Measurements from ENCODE around the gene PPP1R14B. TPM values are rescaled to one million over a fixed set of nuclear protein-coding genes. Genes with fewer than 3 reads are reported as not detected.

The PPP1R14B gene
- total RNA-seq, result 155 and 170 TPM in 2 replicates

GRCh38 chr11:64246871-64247728 lies at the start of gene PPP1R14B:
TSS of gene PPP1R14B (minus strand) at chr11:64246943. CDS start at chr11:64246673, 270 bp downstream.

GRCh38 chr11:64291262-64291751 lies 44.6 kb upstream of the PPP1R14B start, which contains the start of gene KCNK4:
TSS of gene KCNK4 (plus strand) at chr11:64291302. CDS start at chr11:64293019, 1,717 bp downstream.

GRCh38 chr11:64284962-64285884 lies 38.5 kb upstream of the PPP1R14B start, which contains the start of gene GPR137:
TSS of gene GPR137 (plus strand) at chr11:64285848. CDS start at chr11:64286525, 677 bp downstream.

GRCh38 chr11:64284048-64284961 lies 37.6 kb upstream of the PPP1R14B start, which contains the start of gene BAD:
TSS of gene BAD (minus strand) at chr11:64284665. CDS start at chr11:64284368, 297 bp downstream.

GRCh38 chr11:64251016-64251752 lies 4.4 kb upstream of the PPP1R14B start, which contains the start of gene PLCB3:
TSS of gene PLCB3 (plus strand) at chr11:64251530. CDS start at chr11:64251650, 120 bp downstream.

GRCh38 chr11:64240435-64241240 lies 6.1 kb downstream of the PPP1R14B start, which contains the start of gene FKBP2:
TSS of gene FKBP2 (plus strand) at chr11:64241095. CDS start at chr11:64242388, 1,293 bp downstream.

GRCh38 chr11:64233913-64234586 lies 12.7 kb downstream of the PPP1R14B start, which contains the start of gene VEGFB:
TSS of gene VEGFB (plus strand) at chr11:64234584. CDS start at chr11:64234834, 250 bp downstream.

GRCh38 chr11:64230171-64230984 lies 16.4 kb downstream of the PPP1R14B start, which contains the start of gene DNAJC4:
TSS of gene DNAJC4 (plus strand) at chr11:64230548. CDS start at chr11:64230855, 307 bp downstream.

GRCh38 chr11:64225608-64226506 lies 20.9 kb downstream of the PPP1R14B start, which contains the start of the genes NUDT22 and TRPT1:
TSS of gene NUDT22 (plus strand) at chr11:64226274. CDS start at chr11:64226653, 379 bp downstream.
TSS of gene TRPT1 (minus strand) at chr11:64226186. CDS start at chr11:64225860, 326 bp downstream.

GRCh38 chr11:64206457-64207255 lies 40.1 kb downstream of the PPP1R14B start, which contains the start of gene FERMT3:
TSS of gene FERMT3 (plus strand) at chr11:64206721. CDS start at chr11:64207365, 644 bp downstream.

Other genes with a start within 250 kb of the PPP1R14B start
- 0.06 TPM in 1 of 2 replicates, not detected in the other for gene FLRT1, start 211.0 kb downstream of the PPP1R14B start, total RNA-seq
- 14.9 and 15.3 TPM in 2 replicates for gene MACROD1, start 80.8 kb downstream of the PPP1R14B start, total RNA-seq
- 68.7 and 86.9 TPM in 2 replicates for gene STIP1, start 60.8 kb downstream of the PPP1R14B start, total RNA-seq
- 13.7 and 14.4 TPM in 2 replicates for gene FERMT3, start 40.2 kb downstream of the PPP1R14B start, total RNA-seq
- 16.2 and 19.6 TPM in 2 replicates for gene TRPT1, start 20.8 kb downstream of the PPP1R14B start, total RNA-seq
- gene NUDT22, start 20.7 kb downstream of the PPP1R14B start, total RNA-seq, result 52.1 and 60.7 TPM in 2 replicates
- 9.1 and 11.5 TPM in 2 replicates for gene DNAJC4, start 16.4 kb downstream of the PPP1R14B start, total RNA-seq
- 73.3 and 75.0 TPM in 2 replicates for gene VEGFB, start 12.4 kb downstream of the PPP1R14B start, total RNA-seq
- gene FKBP2, start 5.8 kb downstream of the PPP1R14B start, total RNA-seq, result 82.6 and 104 TPM in 2 replicates
- gene PLCB3, start 4.6 kb upstream of the PPP1R14B start, total RNA-seq, result 26.1 TPM in 2 replicates
- gene BAD, start 37.7 kb upstream of the PPP1R14B start, total RNA-seq, result 91.3 and 117 TPM in 2 replicates
- 29.6 and 31.4 TPM in 2 replicates for gene GPR137, start 38.9 kb upstream of the PPP1R14B start, total RNA-seq
- gene KCNK4, start 44.4 kb upstream of the PPP1R14B start, total RNA-seq, result not detected in 2 replicates
- gene CATSPERZ, start 53.4 kb upstream of the PPP1R14B start, total RNA-seq, result 0.24 TPM in 1 of 2 replicates, not detected in the other
- gene ESRRA, start 58.6 kb upstream of the PPP1R14B start, total RNA-seq, result 28.1 and 36.4 TPM in 2 replicates
- 202 and 252 TPM in 2 replicates for gene TRMT112, start 70.6 kb upstream of the PPP1R14B start, total RNA-seq
- gene PRDX5, start 71.2 kb upstream of the PPP1R14B start, total RNA-seq, result 297 and 314 TPM in 2 replicates
- gene CCDC88B, start 93.3 kb upstream of the PPP1R14B start, total RNA-seq, result 0.54 and 0.69 TPM in 2 replicates
- gene RPS6KA4, start 112.2 kb upstream of the PPP1R14B start, total RNA-seq, result 30.3 and 38.8 TPM in 2 replicates

All from cardiac ventricle fibroblast (primary cell).